HCT116 (cell line): ENCODE data around the gene VSNL1. TPM values are rescaled to one million over a fixed set of nuclear protein-coding genes. Genes with fewer than 3 reads are reported as not detected.

Experiments
- ATAC-seq: fragments of 200-7000 bp; cut with Tn5 transposase; 2 replicates; pipeline ENCODE4 v1.9.1; 2020; ENCODE audit warnings: mild to moderate bottlenecking, moderate library complexity
- Bru-seq: library from RNA; stranded (reverse); fragments of 400-500 nt; gene quantifications from one replicate; lab custom pipeline; 2021; lab: Mats Ljungman, UMichigan
- BruChase-seq, 2 experiments: library from RNA; stranded (reverse); fragments of 400-500 nt; gene quantifications; one replicate each; lab custom pipeline; 2021; lab: Mats Ljungman, UMichigan
- BruUV-seq: library from RNA; stranded (reverse); fragments of 400-500 nt; replicated peaks from 2 replicates; lab custom pipeline; 2021; lab: Mats Ljungman, UMichigan
- CTCF ChIA-PET: fragments of 300-600 bp; sonication (Branson Sonifier 250); formaldehyde crosslinking; loops from one replicate; lab custom pipeline; 2021; ENCODE audit warnings: antibody characterized with exemption; lab: Charles Lee
- POLR2A ChIA-PET: fragments of 300-600, 350-600 bp; sonication (Branson Sonifier 250); formaldehyde crosslinking; loops from one replicate; lab custom pipeline; 2021; ENCODE audit warnings: antibody characterized with exemption; lab: Charles Lee
- RAD21 ChIA-PET, 2 experiments: fragments of 300-600 bp; sonication (Branson Sonifier 250); formaldehyde crosslinking; loops; one replicate each; lab custom pipeline; 2023; ENCODE audit warnings: low total read pairs in 2 of 2; ENCODE audit not compliant: uncharacterized antibody in 2 of 2, unreplicated experiment in 2 of 2, low non-redundant PET in 1 of 2; lab: Charles Lee
- DNase-seq: peaks from one replicate; pipeline ENCODE4 v3.0.0-alpha.2; 2010; ENCODE audit warnings: low read depth, low spot score
- H2AFZ ChIP-seq: fragments of 200-600 bp; shearing (Covaris generic), sonication (generic); 2 replicates; pipeline ENCODE4 v1.6.1; 2017; ENCODE audit warnings: low read depth, mixed run types, mixed read lengths, antibody characterized with exemption, low read length; ENCODE audit not compliant: poor library complexity, severe bottlenecking
- H3K27ac ChIP-seq: 2 replicates; pipeline ENCODE4 v1.5.1; 2012; ENCODE audit warnings: low read depth, low read length
- H3K27me3 ChIP-seq: fragments of 200-600 bp; sonication (generic); 2 replicates; pipeline ENCODE4 v1.6.1; 2016; ENCODE audit warnings: mixed run types, low read length, mixed read lengths; ENCODE audit not compliant: insufficient read depth
- H3K36me3 ChIP-seq, 2 experiments: fragments of 200-500 bp in 1 of 2; fragments of 200-600 bp in 1 of 2; sonication (Bioruptor generic) in 1 of 2; sonication (generic) in 1 of 2; 2 replicates each; pipeline versions ENCODE4 v1.5.1 to v1.6.1; 2014 to 2016; ENCODE audit warnings: low read length in 2 of 2, inconsistent platforms in 1 of 2, mixed read lengths in 1 of 2, mixed run types in 1 of 2; ENCODE audit not compliant: insufficient read depth in 2 of 2, control insufficient read depth in 1 of 2
- H3K4me1 ChIP-seq, 2 experiments: fragments of 200-600 bp in 1 of 2; sonication (generic) in 1 of 2; 2 replicates each; pipeline versions ENCODE4 v1.5.1 to v1.6.1; 2012 to 2017; ENCODE audit warnings: low read length in 2 of 2, inconsistent platforms in 1 of 2, mild to moderate bottlenecking in 1 of 2, mixed read lengths in 1 of 2, mixed run types in 1 of 2, moderate library complexity in 1 of 2; ENCODE audit not compliant: insufficient read depth in 2 of 2, control insufficient read depth in 1 of 2
- H3K4me2 ChIP-seq: fragments of 200-600 bp; sonication (generic); 2 replicates; pipeline ENCODE4 v1.6.1; 2017; ENCODE audit warnings: mixed run types, low read length, mixed read lengths
- H3K4me3 ChIP-seq, 2 experiments: fragments of 200-600 bp in 1 of 2; sonication (generic) in 1 of 2; replicated peaks in 1 of 2; 2 replicates each; pipeline ENCODE4 v1.5.1; 2011 to 2016; ENCODE audit warnings: low read length in 2 of 2, control low read depth in 1 of 2, low read depth in 1 of 2, mild to moderate bottlenecking in 1 of 2, mixed read lengths in 1 of 2, mixed run types in 1 of 2
- H3K79me2 ChIP-seq: fragments of 200-600 bp; sonication (generic); 2 replicates; pipeline ENCODE4 v1.6.1; 2017; ENCODE audit warnings: mild to moderate bottlenecking, mixed run types, low read length, moderate library complexity, mixed read lengths; ENCODE audit not compliant: insufficient read depth
- H3K9ac ChIP-seq: fragments of 200-600 bp; sonication (generic); 2 replicates; pipeline ENCODE4 v1.6.1; 2016; ENCODE audit warnings: low read length, mixed read lengths
- H3K9me2 ChIP-seq: fragments of 200-600 bp; sonication (generic), shearing (Covaris generic); 2 replicates; pipeline ENCODE4 v1.6.1; 2017; ENCODE audit warnings: mixed run types, mild to moderate bottlenecking, moderate library complexity; ENCODE audit not compliant: insufficient read depth
- H3K9me3 ChIP-seq, 2 experiments: fragments of 200-500 bp in 1 of 2; fragments of 200-600 bp in 1 of 2; sonication (Bioruptor generic) in 1 of 2; sonication (generic) in 1 of 2; 2 replicates each; pipeline ENCODE4 v1.6.1; 2014 to 2017; ENCODE audit warnings: low read length in 2 of 2, mixed read lengths in 2 of 2, inconsistent platforms in 1 of 2, low read depth in 1 of 2, mild to moderate bottlenecking in 1 of 2, mixed run types in 1 of 2, moderate library complexity in 1 of 2; ENCODE audit not compliant: control insufficient read depth in 1 of 2, insufficient read depth in 1 of 2
- H4K20me1 ChIP-seq: fragments of 200-600 bp; sonication (generic), shearing (Covaris generic); 2 replicates; pipeline ENCODE4 v1.6.1; 2017; ENCODE audit warnings: mixed run types, mild to moderate bottlenecking, moderate library complexity; ENCODE audit not compliant: insufficient read depth
- CBX3 ChIP-seq: IDR thresholded peaks from 2 replicates; pipeline ENCODE4 v1.6.1; 2012; ENCODE audit warnings: low read depth
- ELF1 ChIP-seq: IDR thresholded peaks from 2 replicates; pipeline ENCODE4 v1.6.1; 2012; ENCODE audit warnings: low read depth, borderline replicate concordance
- EZH2 ChIP-seq: fragments of 200-600 bp; sonication (generic); IDR thresholded peaks from 2 replicates; pipeline ENCODE4 v1.6.1; 2017; ENCODE audit warnings: antibody characterized with exemption, mixed run types
- JUND ChIP-seq: IDR thresholded peaks from 2 replicates; pipeline ENCODE4 v1.6.1; 2012
- MAX ChIP-seq: IDR thresholded peaks from 2 replicates; pipeline ENCODE4 v1.6.1; 2012
- POLR2AphosphoS5 ChIP-seq: IDR thresholded peaks from 2 replicates; pipeline ENCODE4 v1.6.1; 2011; ENCODE audit warnings: mild to moderate bottlenecking, low read depth, low read length, moderate library complexity
- RAD21 ChIP-seq: IDR thresholded peaks from 2 replicates; pipeline ENCODE4 v1.6.1; 2012; ENCODE audit warnings: low read depth, mild to moderate bottlenecking
- SP1 ChIP-seq: IDR thresholded peaks from 2 replicates; pipeline ENCODE4 v1.6.1; 2012; ENCODE audit warnings: low read depth
- SRF ChIP-seq: IDR thresholded peaks from 2 replicates; pipeline ENCODE4 v1.6.1; 2012; ENCODE audit warnings: low read depth
- YY1 ChIP-seq: IDR thresholded peaks from 2 replicates; pipeline ENCODE4 v1.6.1; 2011; ENCODE audit warnings: low read length, low read depth, moderate library complexity, mild to moderate bottlenecking; ENCODE audit not compliant: insufficient replicate concordance; ENCODE audit errors: extremely low read depth
- ZFX ChIP-seq: fragments of 450-650 bp; IDR thresholded peaks from 2 replicates; pipeline ENCODE4 v1.6.1; 2017
- intact Hi-C: fragments of 100-400 bp; cut with micrococcal nuclease; formaldehyde crosslinking; loops from 2 replicates; pipeline ENCODE4 v1.10.0; 2022
- long read RNA-seq: library from polyadenylated mRNA; unstranded; transcript quantifications from one replicate; pipeline ENCODE4 v2.0.0, GENCODE V29; 2021; ENCODE audit not compliant: unreplicated experiment
- polyA plus RNA-seq: library from polyadenylated mRNA; unstranded; fragments of >200 nt; gene quantifications from 2 replicates; pipeline ENCODE4 v1.2.1, GENCODE V29; 2012; ENCODE audit warnings: missing spikeins
- total RNA-seq: library from RNA; stranded (reverse); gene quantifications from one replicate; pipeline ENCODE4 v1.2.1, GENCODE V29; 2021; ENCODE audit not compliant: unreplicated experiment
- TF ChIP-seq, protein P1 (sequence below): IDR thresholded peaks from 2 replicates; pipeline ENCODE4 v1.6.1; 2011; ENCODE audit warnings: mild to moderate bottlenecking, low read length, moderate library complexity; ENCODE audit not compliant: insufficient replicate concordance; ENCODE audit errors: extremely low read depth
- TF ChIP-seq, protein P2 (sequence below): IDR thresholded peaks from 2 replicates; pipeline ENCODE4 v1.6.1; 2012; ENCODE audit warnings: low read depth

VSNL1 gene
- 4.6 TPM for total RNA-seq
- 9.2 and 12.5 TPM in 2 replicates for polyA plus RNA-seq
- percentile 40 among the genes with signal in this experiment for Bru-seq, nascent RNA
- percentile 22 among the genes with signal in this experiment for BruChase-seq, experiment 1, labeled RNA remaining after a 6-hour chase
- percentile 35 among the genes with signal in this experiment for BruChase-seq, experiment 2, labeled RNA remaining after a 2-hour chase
- long read RNA-seq, transcript VSNL1-201 (4 exons, 1,892 nt), result major isoform, 8 of 12 reads
- long read RNA-seq, partial matches to known transcripts, result 1 of 12 reads
- long read RNA-seq, other reads (novel, unspliced or antisense), result 3 of 12 reads

GRCh38 chr2:17540093-17540812, at the start of gene VSNL1:
Gene VSNL1 (plus strand): TSS chr2:17540696. CDS start chr2:17592075, 51,379 bp downstream.
- H3K4me2 ChIP-seq, result peak within 1 kb of the TSS; percentile 82
- peak; percentile 70 for ATAC-seq
- H3K36me3 ChIP-seq, result no peaks in the 10 kb centered on the region
- DNase-seq, result peak; percentile 79
- H3K79me2 ChIP-seq, result no peaks in the 10 kb centered on the region
- peak within 1 kb of the TSS; percentile 92 for H2AFZ ChIP-seq
- no peaks in the 10 kb centered on the region for H4K20me1 ChIP-seq
- RAD21 ChIA-PET, result interaction anchor here in 1 of 2 experiments (1.3 kb wide), 1 partner anchor 39 kb away, joined by 6 read pairs; no protein-coding TSS in a partner anchor
- intact Hi-C loops, result loop anchor here (2.0 kb wide), 1 partner anchor 107 kb away; no protein-coding TSS in a partner anchor
- TF ChIP-seq SP1 (peak; percentile 85), MAX (peak; percentile 88), ZFX (no peak), POLR2AphosphoS5 (0 out of 2 replicates have a peak, but pooled peaks have one; percentile 37), JUND (no peak), RAD21 (no peak), CBX3 (0 out of 2 replicates have a peak, but pooled peaks have one; percentile 48), YY1 (no peak), EZH2 (no peak), ELF1 (no peak), SRF (no peak)
- TF ChIP-seq, protein P1, sequence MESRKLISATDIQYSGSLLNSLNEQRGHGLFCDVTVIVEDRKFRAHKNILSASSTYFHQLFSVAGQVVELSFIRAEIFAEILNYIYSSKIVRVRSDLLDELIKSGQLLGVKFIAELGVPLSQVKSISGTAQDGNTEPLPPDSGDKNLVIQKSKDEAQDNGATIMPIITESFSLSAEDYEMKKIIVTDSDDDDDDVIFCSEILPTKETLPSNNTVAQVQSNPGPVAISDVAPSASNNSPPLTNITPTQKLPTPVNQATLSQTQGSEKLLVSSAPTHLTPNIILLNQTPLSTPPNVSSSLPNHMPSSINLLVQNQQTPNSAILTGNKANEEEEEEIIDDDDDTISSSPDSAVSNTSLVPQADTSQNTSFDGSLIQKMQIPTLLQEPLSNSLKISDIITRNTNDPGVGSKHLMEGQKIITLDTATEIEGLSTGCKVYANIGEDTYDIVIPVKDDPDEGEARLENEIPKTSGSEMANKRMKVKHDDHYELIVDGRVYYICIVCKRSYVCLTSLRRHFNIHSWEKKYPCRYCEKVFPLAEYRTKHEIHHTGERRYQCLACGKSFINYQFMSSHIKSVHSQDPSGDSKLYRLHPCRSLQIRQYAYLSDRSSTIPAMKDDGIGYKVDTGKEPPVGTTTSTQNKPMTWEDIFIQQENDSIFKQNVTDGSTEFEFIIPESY, result peak; percentile 35
- TF ChIP-seq, protein P2, sequence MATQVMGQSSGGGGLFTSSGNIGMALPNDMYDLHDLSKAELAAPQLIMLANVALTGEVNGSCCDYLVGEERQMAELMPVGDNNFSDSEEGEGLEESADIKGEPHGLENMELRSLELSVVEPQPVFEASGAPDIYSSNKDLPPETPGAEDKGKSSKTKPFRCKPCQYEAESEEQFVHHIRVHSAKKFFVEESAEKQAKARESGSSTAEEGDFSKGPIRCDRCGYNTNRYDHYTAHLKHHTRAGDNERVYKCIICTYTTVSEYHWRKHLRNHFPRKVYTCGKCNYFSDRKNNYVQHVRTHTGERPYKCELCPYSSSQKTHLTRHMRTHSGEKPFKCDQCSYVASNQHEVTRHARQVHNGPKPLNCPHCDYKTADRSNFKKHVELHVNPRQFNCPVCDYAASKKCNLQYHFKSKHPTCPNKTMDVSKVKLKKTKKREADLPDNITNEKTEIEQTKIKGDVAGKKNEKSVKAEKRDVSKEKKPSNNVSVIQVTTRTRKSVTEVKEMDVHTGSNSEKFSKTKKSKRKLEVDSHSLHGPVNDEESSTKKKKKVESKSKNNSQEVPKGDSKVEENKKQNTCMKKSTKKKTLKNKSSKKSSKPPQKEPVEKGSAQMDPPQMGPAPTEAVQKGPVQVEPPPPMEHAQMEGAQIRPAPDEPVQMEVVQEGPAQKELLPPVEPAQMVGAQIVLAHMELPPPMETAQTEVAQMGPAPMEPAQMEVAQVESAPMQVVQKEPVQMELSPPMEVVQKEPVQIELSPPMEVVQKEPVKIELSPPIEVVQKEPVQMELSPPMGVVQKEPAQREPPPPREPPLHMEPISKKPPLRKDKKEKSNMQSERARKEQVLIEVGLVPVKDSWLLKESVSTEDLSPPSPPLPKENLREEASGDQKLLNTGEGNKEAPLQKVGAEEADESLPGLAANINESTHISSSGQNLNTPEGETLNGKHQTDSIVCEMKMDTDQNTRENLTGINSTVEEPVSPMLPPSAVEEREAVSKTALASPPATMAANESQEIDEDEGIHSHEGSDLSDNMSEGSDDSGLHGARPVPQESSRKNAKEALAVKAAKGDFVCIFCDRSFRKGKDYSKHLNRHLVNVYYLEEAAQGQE, result no peak
- TF ChIP-seq, all 23 proteins: peak for 5
- Histone ChIP-seq H3K9ac (peak within 1 kb of the TSS; percentile 68), H3K4me3 (peak within 1 kb of the TSS; percentile 47 to 65), H3K9me3 (no peaks in the 10 kb centered on the region), H3K27ac (peak within 1 kb of the TSS; percentile 58), H3K4me1 (peaks cover 10 to 57% of the 10 kb centered on the region in 2 experiments; a peak in 3 of 4 replicates), H3K9me2 (no peaks in the 10 kb centered on the region), H3K27me3 (no peaks in the 10 kb centered on the region; the same call in 1 of the 2 replicates)
- TSS peak; percentile 73 for BruUV-seq
- POLR2A ChIA-PET, result interaction anchor here (0.6 to 1.6 kb wide), 9 partner anchors 9 to 81 kb away, joined by 3 to 7 read pairs (median 4); no protein-coding TSS in a partner anchor
- CTCF ChIA-PET, result interaction anchor here (1.8 kb wide), 1 partner anchor 131 kb away, joined by 6 read pairs; no protein-coding TSS in a partner anchor
